Measurements from ENCODE around the gene MEDAG.

GRCh38 chr13:30857636-30858035 lies 48.4 kb upstream of the MEDAG start:
- TF ChIP-seq CTCF (conservative IDR thresholded peaks at IDR 0.05; ENCODE audit: low read length) (no peak), EZH2phosphoT487 (IDR thresholded peaks at IDR 0.05; ENCODE audit: borderline replicate concordance) (no peak)
